ENCODE data around the gene ADD2. TPM values are rescaled to one million over a fixed set of nuclear protein-coding genes. Genes with fewer than 3 reads are reported as not detected.
A peak's percentile ranks its signal among the peaks of the same experiment; 100 is the strongest.

ADD2 gene
- total RNA-seq, 1 donor from 2014 or later = 2.8 TPM

DNA sequence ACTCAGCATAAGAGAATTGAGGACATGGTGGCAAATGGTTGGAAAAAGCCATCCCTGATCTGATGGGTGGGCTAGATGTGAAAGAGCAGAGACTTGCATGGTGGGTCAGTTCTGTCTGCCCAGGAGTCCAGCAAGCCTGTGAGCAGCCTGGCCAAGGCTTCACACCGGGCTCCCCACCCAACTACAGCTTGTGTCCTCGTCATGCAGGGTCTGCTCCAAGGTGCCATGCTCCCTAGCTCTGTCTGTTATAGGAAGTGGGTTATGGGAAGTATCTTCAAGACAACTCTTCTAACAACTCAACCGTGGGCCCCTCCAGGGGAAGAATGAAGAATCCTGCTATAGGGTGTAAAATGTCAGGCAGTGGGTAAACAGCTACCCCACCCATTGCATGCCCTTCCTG, 97.4 kb downstream of the ADD2 start:
- no peak for DNase-seq

GRCh38 chr2:70670202-70670601, 97.8 kb downstream of the ADD2 start:
- DNase-seq = no peak

DNA sequence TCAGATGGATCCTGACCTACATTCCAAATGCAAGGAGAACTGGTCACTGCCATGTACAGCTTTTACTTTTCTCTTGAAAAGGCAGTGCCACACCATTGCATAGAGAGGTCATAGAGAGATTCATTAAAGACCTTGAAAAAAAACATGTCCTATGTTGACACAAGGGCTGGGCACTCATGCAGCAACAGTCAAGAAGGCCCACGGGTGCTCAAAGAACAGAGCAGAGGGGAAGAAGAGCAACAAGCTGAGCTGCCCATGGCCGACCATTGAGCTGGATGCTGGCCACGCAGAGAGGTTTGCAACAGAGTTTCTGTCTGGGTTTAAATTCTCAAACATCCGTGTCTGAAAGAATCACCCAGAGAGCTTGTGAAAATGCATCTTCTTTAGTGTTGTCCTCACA, 99.1 kb downstream of the ADD2 start:
- DNase-seq = no peak

GRCh38 chr2:70668432-70668831, 99.6 kb downstream of the ADD2 start:
- DNase-seq = no peak

DNA sequence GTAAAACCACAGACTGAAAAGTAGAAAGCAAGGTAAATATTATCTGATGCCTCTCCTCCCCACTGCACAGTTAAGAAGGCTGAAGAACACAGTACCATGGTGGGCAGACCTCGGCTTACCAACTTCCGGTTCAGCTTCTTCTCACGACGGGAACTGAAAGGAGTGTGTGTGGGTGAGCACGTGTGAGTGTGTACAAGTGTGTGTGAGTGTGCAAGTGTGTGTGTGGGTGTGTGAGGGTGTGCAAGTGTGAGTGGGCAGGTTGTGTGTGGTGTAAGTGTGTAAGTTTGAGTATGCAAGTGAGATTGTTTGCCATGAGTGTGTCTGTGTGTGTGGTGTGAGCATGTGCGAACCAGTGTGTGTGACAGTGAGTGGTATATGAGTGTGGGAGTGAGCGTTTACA, 103.5 kb downstream of the ADD2 start:
- no peak for DNase-seq

- no peak for DNase-seq
Observed at GRCh38 chr2:70663411-70663810, 104.6 kb downstream of the ADD2 start.

DNA sequence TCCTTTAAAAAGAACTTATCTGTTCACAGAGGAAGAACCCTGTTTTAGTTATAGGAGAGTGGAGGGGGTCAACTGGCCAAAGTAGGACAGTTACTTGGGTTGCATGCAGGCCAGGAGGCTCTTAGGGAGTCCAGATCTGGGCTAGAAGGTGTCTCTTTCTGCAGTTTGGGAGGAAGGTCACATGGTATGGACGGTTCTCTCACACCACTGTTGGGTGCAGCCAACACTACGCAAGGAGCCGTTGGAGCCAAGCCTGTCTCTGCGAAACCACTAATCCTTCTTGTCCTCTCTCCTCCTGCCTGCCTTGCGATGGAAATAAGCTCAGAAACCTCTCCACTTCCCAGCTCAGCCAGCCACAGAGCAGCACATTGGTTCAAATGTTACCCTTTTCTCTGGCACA, 108.4 kb downstream of the ADD2 start:
- DNase-seq = no peak

GRCh38 chr2:70658476-70658875, 109.5 kb downstream of the ADD2 start:
- DNase-seq = no peak

DNA sequence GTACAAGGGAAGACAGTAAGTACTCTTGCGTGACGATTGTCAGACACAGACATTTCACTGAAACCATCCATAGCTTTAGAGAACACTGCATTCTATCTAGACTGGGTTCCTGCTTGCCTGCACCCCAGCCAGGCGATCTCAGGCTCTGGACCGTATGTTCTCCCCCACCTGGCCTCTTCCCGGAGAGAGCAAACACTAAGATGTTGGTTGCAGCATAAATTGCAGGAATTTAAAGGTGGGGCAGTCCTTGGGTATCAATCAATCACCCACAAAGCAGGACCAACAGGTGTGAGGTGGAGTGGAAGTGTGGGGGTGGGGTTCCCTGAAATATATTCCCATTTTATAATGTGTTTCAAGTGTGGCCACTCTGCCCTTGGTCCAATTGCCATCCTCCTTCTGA, 110.8 kb downstream of the ADD2 start:
- DNase-seq = no peak

DNA sequence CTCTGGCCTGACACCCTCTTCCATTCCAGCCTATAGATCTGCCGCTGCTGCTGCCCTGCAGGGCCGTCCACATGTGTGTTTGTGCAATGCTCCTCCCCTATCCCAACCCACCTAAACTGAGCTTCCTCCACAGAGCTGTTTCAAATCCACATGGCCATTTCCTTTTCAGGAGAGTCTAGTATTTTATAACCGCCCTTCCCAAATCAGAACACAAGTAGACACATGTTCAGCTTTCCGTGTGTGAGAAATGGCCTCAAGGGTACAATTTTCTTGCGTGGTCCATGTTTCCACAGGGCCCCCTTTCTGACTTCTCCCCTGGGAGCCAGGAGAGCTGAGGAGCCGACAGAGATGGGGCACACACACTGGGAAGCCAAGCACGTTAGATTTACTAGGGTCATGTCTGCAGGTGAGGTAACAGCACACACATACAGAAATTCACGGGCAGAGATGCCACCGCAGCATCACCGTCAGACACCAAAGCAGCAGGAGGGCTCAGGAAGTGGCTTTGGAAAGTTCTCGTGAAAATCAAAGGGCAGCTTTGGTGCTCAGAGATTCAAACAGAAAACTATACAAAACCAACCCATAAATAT, 111.5 kb downstream of the ADD2 start:
- DNase-seq = no peak

DNA sequence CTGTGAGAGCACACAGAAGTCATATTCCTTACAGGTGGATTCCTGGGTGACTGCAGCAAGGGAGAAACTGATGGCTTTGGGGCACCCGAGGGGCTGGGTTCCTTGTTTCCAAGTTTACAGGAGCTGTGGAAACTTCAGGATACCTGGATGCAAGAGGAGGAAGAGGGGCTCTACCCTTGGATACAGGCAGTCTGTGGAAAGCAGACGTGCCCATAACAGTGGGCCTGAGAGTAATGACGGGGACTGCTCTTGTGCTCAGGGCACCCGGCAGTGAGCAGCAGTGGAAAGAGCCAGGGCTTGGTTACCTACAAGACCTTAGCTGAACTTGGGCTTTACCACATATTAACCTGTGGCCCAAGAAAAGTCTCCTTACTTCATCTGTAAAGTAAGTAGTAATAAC, 112.2 kb downstream of the ADD2 start:
- no peak for DNase-seq

- peak; percentile 41 for DNase-seq
Observed at GRCh38 chr2:70655211-70655610, 112.8 kb downstream of the ADD2 start.

GRCh38 chr2:70651727-70652126, 116.3 kb downstream of the ADD2 start:
- DNase-seq = no peak

DNA sequence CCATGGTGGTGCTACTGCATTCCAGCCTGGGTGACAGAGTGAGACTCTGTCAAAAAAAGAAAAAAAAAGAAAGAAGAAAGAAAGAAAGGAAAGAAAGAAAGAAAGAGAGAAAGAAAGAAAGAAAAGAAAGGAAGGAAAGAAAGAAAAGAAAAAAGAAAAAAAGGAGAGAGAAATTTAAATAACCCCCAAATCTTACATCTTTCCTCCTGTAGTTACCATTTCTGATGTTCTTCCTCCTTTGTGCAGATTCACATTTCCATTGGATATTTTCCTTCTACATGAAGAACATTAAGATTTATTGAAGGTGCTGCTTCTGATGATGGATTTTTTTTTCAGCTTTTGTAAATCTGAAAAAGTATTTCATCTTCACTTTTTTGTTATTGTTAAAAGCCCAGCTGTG, 117.0 kb downstream of the ADD2 start:
- DNase-seq = no peak

GRCh38 chr2:70648961-70649360, 119.0 kb downstream of the ADD2 start:
- no peak for DNase-seq

- DNase-seq = peak; percentile 83
Observed at GRCh38 chr2:70647873-70648481, 120.0 kb downstream of the ADD2 start.

GRCh38 chr2:70646420-70646818, 121.6 kb downstream of the ADD2 start:
- no peak for DNase-seq

GRCh38 chr2:70645733-70646419, 122.1 kb downstream of the ADD2 start:
- DNase-seq = no peak

GRCh38 chr2:70643715-70644114, 124.3 kb downstream of the ADD2 start:
- DNase-seq = peak; percentile 21

DNA sequence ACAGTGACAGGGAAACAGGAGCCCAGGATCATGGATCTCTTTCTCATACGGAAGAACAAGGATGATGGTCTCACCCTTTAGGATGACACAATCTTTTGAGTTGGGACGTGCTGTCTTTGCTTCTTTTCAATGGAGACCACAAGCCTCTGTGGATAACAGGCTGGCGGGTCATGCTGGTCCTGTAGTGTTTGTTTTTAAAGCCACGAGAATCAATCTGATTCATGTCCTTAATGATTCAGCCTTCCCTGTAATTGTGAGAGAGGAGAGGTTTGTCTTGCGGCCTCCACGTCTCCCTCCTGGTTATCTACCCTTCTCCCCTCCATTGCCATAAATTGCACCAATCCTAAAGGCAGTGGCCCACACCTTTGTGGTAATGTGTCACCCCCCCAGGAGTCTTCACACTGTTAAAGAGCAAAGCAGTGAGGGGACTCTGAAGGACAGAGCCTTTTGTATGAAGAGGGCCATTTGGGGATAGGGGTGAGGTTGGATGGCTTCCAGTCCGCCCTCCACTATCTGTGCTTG, 126.7 kb downstream of the ADD2 start:
- no peak for DNase-seq

GRCh38 chr2:70639841-70640436, 128.1 kb downstream of the ADD2 start:
- no peak for DNase-seq

- DNase-seq = no peak
Observed at GRCh38 chr2:70638561-70638960, 129.4 kb downstream of the ADD2 start.

GRCh38 chr2:70633508-70633907, 134.5 kb downstream of the ADD2 start:
- no peak for DNase-seq
